Gastrocnemius medialis (tissue), 4 donors: Measurements from ENCODE around the gene PXDN. TPM values are rescaled to one million over a fixed set of nuclear protein-coding genes. Genes with fewer than 3 reads are reported as not detected.

Source experiments
- ATAC-seq, 2 donors: fragments of 150-250 bp; one replicate each; pipeline ENCODE4 v1.9.1; 2016
- DNase-seq, 2 donors: peaks; one replicate each; pipeline ENCODE4 v3.0.0-alpha.2; 2019
- H3K27ac ChIP-seq, 4 donors: fragments of 200-600 bp; sonication (generic); 1 replicate in 1 of 4; 2 replicates in 3 of 4; pipeline ENCODE4 v1.5.1; 2016 to 2018; ENCODE audit warnings: mild to moderate bottlenecking in 2 of 4, moderate library complexity in 1 of 4
- H3K27me3 ChIP-seq, 3 donors: fragments of 200-600 bp; sonication (generic) in 2 of 3; 1 replicate in 1 of 3; 2 replicates in 2 of 3; pipeline versions ENCODE4 v1.5.1 to v1.6.0; 2016 to 2019; ENCODE audit warnings: mild to moderate bottlenecking in 1 of 3, moderate library complexity in 1 of 3
- H3K36me3 ChIP-seq, 2 donors: fragments of 200-600 bp; sonication (generic) in 1 of 2; one replicate each; pipeline ENCODE4 v1.5.1; 2017 to 2018
- H3K4me1 ChIP-seq, 2 donors: fragments of 200-600 bp; sonication (generic) in 1 of 2; one replicate each; pipeline ENCODE4 v1.5.1; 2016 to 2017; ENCODE audit warnings: mild to moderate bottlenecking in 2 of 2
- H3K4me3 ChIP-seq, 4 donors: fragments of 200-600 bp; sonication (generic) in 3 of 4; 1 replicate in 1 of 4; 2 replicates in 3 of 4; pipeline ENCODE4 v1.5.1; 2016 to 2019; ENCODE audit warnings: mild to moderate bottlenecking in 2 of 4
- H3K9me3 ChIP-seq, 3 donors: fragments of 200-600 bp; sonication (generic) in 2 of 3; 1 replicate in 1 of 3; 2 replicates in 2 of 3; pipeline ENCODE4 v1.5.1; 2016 to 2019
- CTCF ChIP-seq, 5 experiments: fragments of 450-650 bp in 3 of 5; fragments of 200-600 bp in 2 of 5; sonication (generic) in 2 of 5; IDR thresholded peaks in 4 of 5; conservative IDR thresholded peaks in 1 of 5; 1 replicate in 4 of 5; 2 replicates in 1 of 5; pipeline ENCODE4 v1.5.1; 2016 to 2019; ENCODE audit warnings: antibody characterized with exemption in 5 of 5, mild to moderate bottlenecking in 3 of 5, moderate library complexity in 3 of 5
- POLR2A ChIP-seq, 2 donors: fragments of 450-650 bp; IDR thresholded peaks; one replicate each; pipeline ENCODE4 v1.6.1; 2017; ENCODE audit warnings: antibody characterized with exemption in 2 of 2, mild to moderate bottlenecking in 2 of 2, moderate library complexity in 2 of 2
- in situ Hi-C, 4 donors: fragments of 200-750 bp; cut with MboI; loops; one replicate each; pipeline versions ENCODE4 v1.15.0 to v1.8.0; 2017; ENCODE audit warnings: low sequenced_read_pairs in 4 of 4
- intact Hi-C: fragments of 100-400 bp; cut with DNase I; formaldehyde crosslinking; loops from one replicate; pipeline ENCODE4 v1.15.1; 2023; ENCODE audit warnings: low total_unique reads
- total RNA-seq, 4 donors: library from RNA; depleted of rRNA; stranded (reverse); fragments of >200 nt; gene quantifications; one replicate each; pipeline versions ENCODE4 v1.1.0 to v1.2.3, GENCODE V29; 2016

The PXDN gene
- total RNA-seq, 4 donors from 2014 or later = 7.8 to 13.4 (median 10.3) TPM

GRCh38 chr2:1688859-1689258 lies 55.5 kb downstream of the PXDN start:
- Histone ChIP-seq H3K9me3 (no peaks in the 10 kb centered on the region), H3K4me1 (no peaks in the 10 kb centered on the region), H3K27me3 (peaks cover 0 to 4% (median 0%) of the 10 kb centered on the region in 3 donors), H3K36me3 (peaks cover 0 to 5% of the 10 kb centered on the region in 2 donors), H3K4me3 (no peak overlapping the region), H3K27ac (no peak overlapping the region)
- DNase-seq (no peak), ATAC-seq (no peak)
- intact Hi-C loops (no loop called here), in situ Hi-C loops (no loop called here)
- TF ChIP-seq POLR2A (IDR thresholded peaks at IDR 0.05) = no peak
- no peak for TF ChIP-seq CTCF (IDR thresholded peaks at IDR 0.05 in 4 of 5, conservative IDR thresholded peaks at IDR 0.05 in 1 of 5)

- Histone ChIP-seq H3K36me3 (peaks cover 0 to 5% of the 10 kb centered on the region in 2 donors), H3K9me3 (no peaks in the 10 kb centered on the region), H3K27me3 (peaks cover 0 to 4% (median 0%) of the 10 kb centered on the region in 3 donors), H3K4me1 (no peaks in the 10 kb centered on the region), H3K4me3 (no peak overlapping the region), H3K27ac (no peak overlapping the region)
- DNase-seq (no peak), ATAC-seq (no peak)
- intact Hi-C loops = no loop called here
- in situ Hi-C loops = no loop called here
- no peak for TF ChIP-seq CTCF (IDR thresholded peaks at IDR 0.05 in 4 of 5, conservative IDR thresholded peaks at IDR 0.05 in 1 of 5)
- TF ChIP-seq POLR2A (IDR thresholded peaks at IDR 0.05) = no peak
Measured at GRCh38 chr2:1688161-1688560, 56.2 kb downstream of the PXDN start.

- no peak for DNase-seq
- Histone ChIP-seq H3K9me3 (no peaks in the 10 kb centered on the region), H3K36me3 (peaks cover 0 to 5% of the 10 kb centered on the region in 2 donors), H3K4me3 (no peak overlapping the region), H3K27me3 (peaks cover 0 to 4% (median 0%) of the 10 kb centered on the region in 3 donors), H3K4me1 (no peaks in the 10 kb centered on the region), H3K27ac (no peak overlapping the region)
- intact Hi-C loops (no loop called here), in situ Hi-C loops (no loop called here)
- no peak for TF ChIP-seq POLR2A (IDR thresholded peaks at IDR 0.05)
- TF ChIP-seq CTCF (IDR thresholded peaks at IDR 0.05 in 4 of 5, conservative IDR thresholded peaks at IDR 0.05 in 1 of 5) = no peak
- no peak for ATAC-seq
Measured at GRCh38 chr2:1687254-1687653, 57.1 kb downstream of the PXDN start.

- peaks cover 0 to 5% of the 10 kb centered on the region in 2 donors for H3K36me3 ChIP-seq
- intact Hi-C loops = no loop called here
Measured at GRCh38 chr2:1686784-1687105, 57.6 kb downstream of the PXDN start.

More at GRCh38 chr2:1686784-1687105, 57.6 kb downstream of the PXDN start:
- peak in 1 of 2 donors; percentile 32 for DNase-seq
- Histone ChIP-seq H3K27ac (no peak overlapping the region), H3K4me3 (no peak overlapping the region), H3K27me3 (peaks cover 0 to 4% (median 0%) of the 10 kb centered on the region in 3 donors), H3K4me1 (no peaks in the 10 kb centered on the region), H3K9me3 (no peaks in the 10 kb centered on the region)
- in situ Hi-C loops = no loop called here
- TF ChIP-seq CTCF (IDR thresholded peaks at IDR 0.05 in 4 of 5, conservative IDR thresholded peaks at IDR 0.05 in 1 of 5) = no peak
- no peak for TF ChIP-seq POLR2A (IDR thresholded peaks at IDR 0.05)
- peak in 1 of 2 donors; percentile 49 for ATAC-seq
